ENCODE measurements around the gene LCE2C. TPM values are rescaled to one million over a fixed set of nuclear protein-coding genes. Genes with fewer than 3 reads are reported as not detected.
"Not testable (repeated sequence)": the region's sequence is repeated elsewhere in the genome, so short reads cannot be mapped to it uniquely, and the experiment has no call there.

Gene LCE2C
- polyA plus RNA-seq, 1 donor from 2014 or later, result not detected

DNA sequence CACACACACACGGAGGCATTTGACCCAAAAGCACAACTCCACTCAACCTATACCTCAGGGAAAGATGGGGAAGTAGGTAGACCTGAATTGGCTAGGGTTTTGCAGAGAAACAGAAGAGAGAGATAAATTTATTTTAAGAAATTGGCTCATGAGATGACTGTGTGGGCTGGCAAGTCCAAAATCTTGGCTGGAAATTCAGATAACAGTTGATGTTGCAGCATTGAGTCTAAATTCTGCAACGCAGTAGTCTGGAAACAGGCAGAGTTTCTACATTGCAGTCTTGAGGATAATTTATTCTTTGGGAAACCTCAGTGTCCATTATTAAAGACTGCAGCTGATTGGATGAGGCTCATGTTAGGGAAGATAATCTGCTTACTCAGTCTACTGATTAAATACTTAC lies 6.5 kb downstream of the LCE2C start:
- no peaks in the 10 kb centered on the region for H3K9me3 Mint-ChIP-seq

DNA sequence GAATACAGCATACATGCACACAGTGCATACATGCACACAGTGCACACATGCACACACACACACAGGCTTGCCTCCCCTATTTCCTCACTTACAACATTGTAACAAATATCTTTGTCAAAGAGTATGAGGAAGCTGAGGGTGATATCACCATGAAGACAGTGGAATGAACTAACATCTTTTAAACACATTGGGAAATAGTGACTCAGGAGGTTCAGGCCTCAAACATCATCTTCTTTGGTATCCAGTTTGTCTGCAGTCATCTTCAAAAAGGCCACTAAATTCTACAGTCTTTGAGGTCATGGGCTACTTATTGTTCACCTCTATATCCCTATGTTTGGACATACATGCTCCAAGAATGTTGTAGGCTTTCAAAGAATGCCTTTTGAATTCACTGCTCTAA lies 8.8 kb downstream of the LCE2C start:
- H3K4me3 Mint-ChIP-seq, result no peak overlapping the region
- no peaks in the 10 kb centered on the region for H3K36me3 Mint-ChIP-seq
- no peak overlapping the region for H3K27ac Mint-ChIP-seq
- no peaks in the 10 kb centered on the region for H3K9me3 Mint-ChIP-seq
- H3K4me1 Mint-ChIP-seq, result no peaks in the 10 kb centered on the region
- H3K27me3 Mint-ChIP-seq, result peaks cover 19% of the 10 kb centered on the region

More for the DNA sequence above, 6.5 kb downstream of the LCE2C start:
- H3K4me3 Mint-ChIP-seq, result no peak overlapping the region
- no peaks in the 10 kb centered on the region for H3K4me1 Mint-ChIP-seq
- H3K36me3 Mint-ChIP-seq, result no peaks in the 10 kb centered on the region
- peaks cover 21% of the 10 kb centered on the region for H3K27me3 Mint-ChIP-seq
- H3K27ac Mint-ChIP-seq, result no peak overlapping the region

DNA sequence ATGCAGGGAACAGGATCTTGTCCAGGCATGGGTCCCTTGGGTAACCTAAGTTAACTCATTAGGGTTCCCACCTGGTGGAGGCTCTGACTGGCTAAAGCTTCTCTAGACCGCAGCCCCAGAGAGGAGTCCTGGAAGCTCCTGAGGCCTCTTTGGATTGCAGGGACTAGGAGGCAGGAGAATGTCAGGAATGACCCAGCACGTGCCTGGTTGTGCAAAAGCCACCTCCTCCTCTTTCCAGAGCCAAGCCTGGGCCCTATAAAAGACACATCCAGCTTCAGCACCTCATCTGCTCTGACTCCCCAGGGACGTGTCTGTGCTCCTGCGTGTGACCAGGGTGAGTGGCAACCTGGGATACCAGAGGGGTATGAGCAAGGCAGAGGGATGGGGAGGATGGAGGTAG lies 10.7 kb downstream of the LCE2C start, which contains the start of gene LCE2B:
Gene LCE2B, plus strand, starts transcription at position 301 of the 400 bp plus-strand sequence. CDS start 721 bp downstream, outside the sequence.
- H3K9me3 Mint-ChIP-seq, H3K36me3 Mint-ChIP-seq, H3K27ac Mint-ChIP-seq, H3K4me3 Mint-ChIP-seq, H3K4me1 Mint-ChIP-seq: not testable (repeated sequence)
- H3K27me3 Mint-ChIP-seq, result peaks cover 13% of the 10 kb centered on the region

DNA sequence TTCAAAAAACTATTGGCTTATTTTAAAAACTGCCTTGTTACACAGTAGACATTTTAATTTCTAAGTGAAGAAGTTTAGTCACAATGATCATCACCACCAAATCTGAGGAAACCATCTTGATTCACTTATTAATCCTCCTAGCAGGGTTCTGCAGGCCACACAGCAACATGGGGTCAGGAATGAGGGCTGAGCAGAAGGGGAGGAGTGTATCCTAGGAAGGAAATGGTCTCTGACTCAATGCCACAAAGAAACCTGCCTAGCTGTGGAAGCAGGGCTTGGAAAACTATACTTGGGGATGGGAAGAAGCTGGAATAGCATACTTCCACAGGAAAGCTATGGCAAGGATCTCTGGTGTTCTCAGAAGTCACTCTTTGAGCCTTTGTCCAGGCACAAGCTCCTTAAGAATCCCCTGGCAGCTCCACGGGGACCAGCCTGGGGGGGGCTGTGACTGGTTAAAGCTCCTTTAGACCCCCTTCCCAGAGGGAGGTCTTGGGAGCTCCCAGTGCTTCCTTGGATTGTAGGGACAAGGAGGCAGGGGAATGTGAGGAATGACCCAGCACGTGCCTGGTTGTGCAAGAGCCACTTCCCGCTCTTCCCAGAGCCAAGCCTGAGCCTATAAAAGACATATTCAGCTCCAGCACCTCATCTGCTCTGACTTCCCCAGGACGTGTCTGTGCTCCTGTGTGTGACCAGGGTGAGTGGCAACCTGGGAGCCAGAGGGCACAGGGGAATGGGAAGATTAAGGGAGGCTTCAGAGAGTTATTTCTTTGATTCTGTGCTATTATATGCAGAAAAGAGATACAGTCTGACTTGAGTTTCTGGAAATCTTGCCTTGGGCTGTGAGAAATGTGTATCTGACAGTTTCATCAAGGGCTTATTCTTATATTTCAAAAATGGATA lies 22.9 kb downstream of the LCE2C start, which contains the start of gene LCE2A:
Gene LCE2A, plus strand, starts transcription at position 645 of the 900 bp plus-strand sequence. CDS start 557 bp downstream, outside the sequence.
- Mint-ChIP-seq H3K4me1 (no peaks in the 10 kb centered on the region), H3K27me3 (peaks cover 1% of the 10 kb centered on the region), H3K27ac (no peak within 1 kb of the TSS), H3K36me3 (peaks cover 2% of the 10 kb centered on the region), H3K9me3 (peaks cover 0 to 6% (median 0%) of the 10 kb centered on the region in 3 donors), H3K4me3 (no peak within 1 kb of the TSS)

DNA sequence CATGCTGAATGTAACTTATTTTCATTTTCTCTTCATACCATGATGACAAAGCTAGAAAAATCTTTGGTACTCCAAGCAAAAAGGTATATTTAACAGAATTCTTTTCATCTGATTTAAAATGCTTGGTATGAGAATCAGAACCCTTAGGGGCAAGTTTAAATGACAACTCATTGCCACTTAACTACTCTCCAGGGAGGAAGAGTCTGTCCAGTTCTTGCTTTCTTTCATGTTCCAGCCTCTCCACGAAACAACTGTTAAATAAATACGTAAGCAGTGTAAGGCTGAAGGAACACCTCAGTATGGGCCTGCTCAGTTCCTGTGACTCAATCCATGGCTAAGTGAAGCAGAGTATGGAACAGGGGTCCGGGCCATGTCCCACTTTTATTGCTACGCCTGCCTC lies 24.7 kb downstream of the LCE2C start:
- H3K4me3 Mint-ChIP-seq, result no peak overlapping the region
- H3K27ac Mint-ChIP-seq, result no peak overlapping the region
- H3K9me3 Mint-ChIP-seq, result peaks cover 0 to 3% (median 2%) of the 10 kb centered on the region in 3 donors
- H3K4me1 Mint-ChIP-seq, result no peaks in the 10 kb centered on the region
- peaks cover 2% of the 10 kb centered on the region for H3K36me3 Mint-ChIP-seq
- H3K27me3 Mint-ChIP-seq, result peaks cover 1% of the 10 kb centered on the region

DNA sequence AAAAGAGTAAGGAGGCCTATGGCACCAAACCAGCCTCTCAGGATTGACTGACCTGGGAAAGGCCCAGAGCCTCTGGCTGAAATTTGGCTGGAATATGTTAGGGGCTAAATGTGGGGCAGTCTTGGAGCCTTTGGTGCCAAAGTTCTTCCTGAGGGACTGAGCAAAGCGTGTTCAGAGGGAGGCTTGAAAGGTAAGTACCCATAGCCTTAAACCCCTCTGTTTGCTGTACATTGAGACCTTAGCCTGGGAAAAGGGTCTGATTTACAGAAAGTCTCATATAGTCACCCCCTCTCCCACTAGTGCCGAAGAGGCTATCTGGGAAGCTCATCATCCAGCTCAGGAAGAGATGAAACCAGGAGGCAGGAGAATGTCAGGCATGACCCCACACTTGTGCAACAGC lies 32.8 kb downstream of the LCE2C start, which contains the start of gene LCE4A:
Gene LCE4A, plus strand, starts transcription at position 301 of the 400 bp plus-strand sequence. CDS start 916 bp downstream, outside the sequence.
- H3K36me3 Mint-ChIP-seq, result peaks cover 1% of the 10 kb centered on the region
- H3K4me3 Mint-ChIP-seq, result no peak within 1 kb of the TSS
- H3K9me3 Mint-ChIP-seq, result peaks cover 2 to 5% (median 4%) of the 10 kb centered on the region in 3 donors
- H3K4me1 Mint-ChIP-seq, result no peaks in the 10 kb centered on the region
- H3K27me3 Mint-ChIP-seq, result peaks cover 17% of the 10 kb centered on the region
- no peak within 1 kb of the TSS for H3K27ac Mint-ChIP-seq

DNA sequence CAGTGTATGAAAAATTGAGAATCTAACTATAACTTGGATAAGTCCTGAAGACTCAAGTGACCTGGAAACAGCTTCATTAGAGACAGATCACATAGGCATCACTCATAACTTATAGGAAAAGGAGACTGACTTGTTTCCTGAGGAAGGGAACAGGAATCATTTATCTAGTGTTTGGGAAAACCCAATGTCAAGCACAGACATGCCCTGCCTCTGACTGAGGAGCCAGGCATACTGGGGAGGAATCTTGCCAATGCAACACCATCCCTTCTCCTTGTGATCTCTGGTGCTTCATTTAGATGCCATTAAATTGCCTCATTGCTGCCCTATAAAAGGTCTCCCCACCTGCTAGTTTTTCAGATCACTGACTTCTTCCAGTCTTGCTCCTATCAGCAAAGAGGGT lies 43.2 kb downstream of the LCE2C start:
- Mint-ChIP-seq H3K4me3 (no peak overlapping the region), H3K27ac (no peak overlapping the region), H3K9me3 (peaks cover 0 to 11% (median 8%) of the 10 kb centered on the region in 3 donors), H3K27me3 (peaks cover 7% of the 10 kb centered on the region), H3K4me1 (no peaks in the 10 kb centered on the region), H3K36me3 (peaks cover 2% of the 10 kb centered on the region)

DNA sequence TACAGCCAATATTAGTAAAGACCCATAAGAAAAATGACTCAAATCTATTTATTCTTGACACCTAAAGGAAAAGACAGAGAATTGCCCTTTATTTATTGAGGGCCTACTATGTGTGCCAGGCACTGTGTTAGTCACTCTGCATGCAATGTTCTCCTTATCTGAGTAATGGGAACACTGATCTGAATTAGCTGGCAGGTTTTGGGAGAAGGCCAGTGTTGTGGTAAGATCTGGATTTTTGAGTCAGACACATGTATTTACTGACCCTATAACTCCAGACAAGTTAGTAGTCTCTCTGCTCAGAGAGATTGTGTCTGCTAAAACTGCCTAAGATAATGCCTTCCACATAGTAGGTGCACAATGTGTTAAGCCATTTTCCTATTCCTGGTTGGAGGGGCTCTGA lies 50.2 kb downstream of the LCE2C start:
- H3K27me3 Mint-ChIP-seq, result peaks cover 11% of the 10 kb centered on the region
- peaks cover 0 to 3% (median 0%) of the 10 kb centered on the region in 3 donors for H3K9me3 Mint-ChIP-seq
- H3K36me3 Mint-ChIP-seq, result no peaks in the 10 kb centered on the region
- H3K4me1 Mint-ChIP-seq, result no peaks in the 10 kb centered on the region
- no peak overlapping the region for H3K4me3 Mint-ChIP-seq
- H3K27ac Mint-ChIP-seq, result no peak overlapping the region

Other genes starting within 250 kb of the LCE2C start
- gene LCE5A, start 164.5 kb upstream of the LCE2C start, polyA plus RNA-seq, result not detected
- not detected for gene CRCT1, start 160.8 kb upstream of the LCE2C start, polyA plus RNA-seq
- gene LCE3E, start 108.5 kb upstream of the LCE2C start, polyA plus RNA-seq, result not detected
- gene LCE3D, start 94.8 kb upstream of the LCE2C start, polyA plus RNA-seq, result not detected
- not detected for gene LCE3C, start 75.0 kb upstream of the LCE2C start, polyA plus RNA-seq
- not detected for gene LCE3B, start 61.5 kb upstream of the LCE2C start, polyA plus RNA-seq
- not detected for gene LCE3A, start 52.2 kb upstream of the LCE2C start, polyA plus RNA-seq
- not detected for gene LCE2D, start 11.9 kb upstream of the LCE2C start, polyA plus RNA-seq
- not detected for gene LCE2B, start 10.8 kb downstream of the LCE2C start, polyA plus RNA-seq
- gene LCE2A, start 23.1 kb downstream of the LCE2C start, polyA plus RNA-seq, result not detected
- gene LCE4A, start 32.9 kb downstream of the LCE2C start, polyA plus RNA-seq, result not detected
- not detected for gene KPRP, start 82.7 kb downstream of the LCE2C start, polyA plus RNA-seq
- not detected for gene LCE1F, start 99.9 kb downstream of the LCE2C start, polyA plus RNA-seq
- not detected for gene LCE1E, start 111.0 kb downstream of the LCE2C start, polyA plus RNA-seq
- not detected for gene LCE1D, start 121.4 kb downstream of the LCE2C start, polyA plus RNA-seq
- gene LCE1C, start 131.4 kb downstream of the LCE2C start, polyA plus RNA-seq, result not detected
- not detected for gene LCE1B, start 136.7 kb downstream of the LCE2C start, polyA plus RNA-seq
- gene LCE1A, start 152.2 kb downstream of the LCE2C start, polyA plus RNA-seq, result not detected
- not detected for gene LCE6A, start 167.6 kb downstream of the LCE2C start, polyA plus RNA-seq
- not detected for gene LCE7A, start 184.7 kb downstream of the LCE2C start, polyA plus RNA-seq
- gene SMCP, start 203.0 kb downstream of the LCE2C start, polyA plus RNA-seq, result not detected
- not detected for gene IVL, start 233.3 kb downstream of the LCE2C start, polyA plus RNA-seq

All from IgD-negative memory B cell (primary cell).